ENCODE data around the gene SRGAP1.

DNA sequence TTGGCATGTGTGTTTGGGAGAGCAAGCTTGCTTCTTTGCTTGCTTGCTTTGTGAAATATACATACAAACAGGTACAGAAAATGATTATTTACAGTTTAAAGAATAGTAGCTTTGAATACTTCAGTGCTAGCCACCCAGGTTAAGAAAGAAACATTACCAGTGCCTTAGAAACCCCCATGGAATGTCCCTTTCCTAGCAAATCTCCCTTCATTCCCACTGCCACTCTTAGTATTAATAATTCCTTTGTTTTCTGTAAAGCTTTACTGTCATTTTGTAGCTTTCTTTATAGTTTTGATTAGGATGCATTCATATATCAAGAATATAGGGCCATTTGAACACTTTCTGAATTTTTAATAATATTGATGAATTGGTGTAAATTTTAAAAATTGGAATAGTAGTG, 9.5 kb downstream of the SRGAP1 start:
- no peak for TF ChIP-seq EP300 (IDR thresholded peaks at IDR 0.05)
- TF ChIP-seq, protein P1, sequence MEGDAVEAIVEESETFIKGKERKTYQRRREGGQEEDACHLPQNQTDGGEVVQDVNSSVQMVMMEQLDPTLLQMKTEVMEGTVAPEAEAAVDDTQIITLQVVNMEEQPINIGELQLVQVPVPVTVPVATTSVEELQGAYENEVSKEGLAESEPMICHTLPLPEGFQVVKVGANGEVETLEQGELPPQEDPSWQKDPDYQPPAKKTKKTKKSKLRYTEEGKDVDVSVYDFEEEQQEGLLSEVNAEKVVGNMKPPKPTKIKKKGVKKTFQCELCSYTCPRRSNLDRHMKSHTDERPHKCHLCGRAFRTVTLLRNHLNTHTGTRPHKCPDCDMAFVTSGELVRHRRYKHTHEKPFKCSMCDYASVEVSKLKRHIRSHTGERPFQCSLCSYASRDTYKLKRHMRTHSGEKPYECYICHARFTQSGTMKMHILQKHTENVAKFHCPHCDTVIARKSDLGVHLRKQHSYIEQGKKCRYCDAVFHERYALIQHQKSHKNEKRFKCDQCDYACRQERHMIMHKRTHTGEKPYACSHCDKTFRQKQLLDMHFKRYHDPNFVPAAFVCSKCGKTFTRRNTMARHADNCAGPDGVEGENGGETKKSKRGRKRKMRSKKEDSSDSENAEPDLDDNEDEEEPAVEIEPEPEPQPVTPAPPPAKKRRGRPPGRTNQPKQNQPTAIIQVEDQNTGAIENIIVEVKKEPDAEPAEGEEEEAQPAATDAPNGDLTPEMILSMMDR (IDR thresholded peaks at IDR 0.05), result no peak
- no peak for TF ChIP-seq POLR2A (IDR thresholded peaks at IDR 0.05)
